ENCODE results near the gene TOMM40. TPM values are rescaled to one million over a fixed set of nuclear protein-coding genes. Genes with fewer than 3 reads are reported as not detected.
A peak's percentile ranks its signal among the peaks of the same experiment; 100 is the strongest.
"Not testable (repeated sequence)": the region's sequence is repeated elsewhere in the genome, so short reads cannot be mapped to it uniquely, and the experiment has no call there.

Gene TOMM40
- total RNA-seq, 2 experiments from 2014 or later, result 25.4 to 26.8 TPM

- DNase-seq, result no peak
- H3K27me3 ChIP-seq (ENCODE audit: control insufficient read depth in 1 of 2, insufficient read depth in 2 of 2, low read length in 2 of 2), result no peaks in the 10 kb centered on the region
- Mint-ChIP-seq H3K27me3 (no peaks in the 10 kb centered on the region), H3K9me3 (no peaks in the 10 kb centered on the region), H3K27ac (no peak overlapping the region), H3K36me3 (ENCODE audit: low read depth) (peaks cover 13% of the 10 kb centered on the region), H3K4me1 (ENCODE audit: low read depth) (peaks cover 21% of the 10 kb centered on the region), H3K4me3 (peak overlapping the region; percentile 35)
- ChIA-PET POLR2A (no interaction called here), CTCF (no interaction called here)
- no peak overlapping the region for H3K4me3 ChIP-seq (ENCODE audit: low read length)
- H3K4me1 ChIP-seq (ENCODE audit: insufficient read depth, low read length), result peaks cover 23% of the 10 kb centered on the region
- no peak for TF ChIP-seq CTCF (IDR thresholded peaks at IDR 0.05)
- H3K27ac ChIP-seq (ENCODE audit: low read depth in 1 of 2, low read length in 2 of 2), result no peak overlapping the region
- ATAC-seq (ENCODE audit: poor library complexity), result no peak
- no peaks in the 10 kb centered on the region for H3K9me3 ChIP-seq (ENCODE audit: control insufficient read depth in 1 of 2, insufficient read depth in 1 of 2, low read length in 2 of 2)
- intact Hi-C loops (cut with DNase I, micrococcal nuclease), result no loop called here
- peaks cover 3% of the 10 kb centered on the region for H3K36me3 ChIP-seq (ENCODE audit: insufficient read depth, low read length)
Measured at GRCh38 chr19:44887648-44888047, 3.4 kb upstream of the TOMM40 start.

- H3K27ac ChIP-seq (ENCODE audit: low read depth in 1 of 2, low read length in 2 of 2); H3K27ac Mint-ChIP-seq; intact Hi-C loops (cut with DNase I, micrococcal nuclease); H3K4me3 ChIP-seq (ENCODE audit: low read length); DNase-seq; H3K27me3 ChIP-seq (ENCODE audit: control insufficient read depth in 1 of 2, insufficient read depth in 2 of 2, low read length in 2 of 2); H3K4me3 Mint-ChIP-seq; H3K36me3 ChIP-seq (ENCODE audit: insufficient read depth, low read length); H3K9me3 ChIP-seq (ENCODE audit: control insufficient read depth in 1 of 2, insufficient read depth in 1 of 2, low read length in 2 of 2); H3K9me3 Mint-ChIP-seq; H3K27me3 Mint-ChIP-seq; POLR2A ChIA-PET; ATAC-seq (ENCODE audit: poor library complexity); CTCF ChIA-PET: not testable (repeated sequence)
- Mint-ChIP-seq H3K36me3 (ENCODE audit: low read depth) (peaks cover 19% of the 10 kb centered on the region), H3K4me1 (ENCODE audit: low read depth) (peaks cover 25% of the 10 kb centered on the region)
- H3K4me1 ChIP-seq (ENCODE audit: insufficient read depth, low read length), result peaks cover 24% of the 10 kb centered on the region
Measured at GRCh38 chr19:44888335-44888734, 2.7 kb upstream of the TOMM40 start.

- Mint-ChIP-seq H3K27ac (peak overlapping the region; percentile 83), H3K36me3 (ENCODE audit: low read depth) (peaks cover 29% of the 10 kb centered on the region), H3K27me3 (no peaks in the 10 kb centered on the region), H3K4me3 (peak overlapping the region; percentile 82), H3K4me1 (ENCODE audit: low read depth) (peaks cover 25% of the 10 kb centered on the region), H3K9me3 (no peaks in the 10 kb centered on the region)
- H3K4me1 ChIP-seq (ENCODE audit: insufficient read depth, low read length), result peaks cover 24% of the 10 kb centered on the region
- H3K9me3 ChIP-seq (ENCODE audit: control insufficient read depth in 1 of 2, insufficient read depth in 1 of 2, low read length in 2 of 2), result no peaks in the 10 kb centered on the region
- ATAC-seq (ENCODE audit: poor library complexity) (no peak), DNase-seq (peak in 1 of 14 experiments; percentile 47)
- no peak for TF ChIP-seq CTCF (IDR thresholded peaks at IDR 0.05)
- peak overlapping the region; percentile 94 to 95 for H3K27ac ChIP-seq (ENCODE audit: low read depth in 1 of 2, low read length in 2 of 2)
- H3K4me3 ChIP-seq (ENCODE audit: low read length), result peak overlapping the region; percentile 63
- ChIA-PET POLR2A (interaction anchor here (0.5 to 2.5 kb wide), 10 partner anchors 16 to 676 kb away, joined by 3 to 24 read pairs (median 6); partner anchors contain the start of genes APOE, BLOC1S3, CLASRP and CLPTM1), CTCF (interaction anchor here (1.1 to 1.4 kb wide), 3 partner anchors 44 to 119 kb away, joined by 3 read pairs; partner anchors contain the start of gene NECTIN2)
- peaks cover 22% of the 10 kb centered on the region for H3K36me3 ChIP-seq (ENCODE audit: insufficient read depth, low read length)
- H3K27me3 ChIP-seq (ENCODE audit: control insufficient read depth in 1 of 2, insufficient read depth in 2 of 2, low read length in 2 of 2), result no peaks in the 10 kb centered on the region
- intact Hi-C loops (cut with DNase I, micrococcal nuclease), result loop anchor here (1.0 to 2.0 kb wide), 4 partner anchors 65 to 289 kb away; partner anchors contain the start of genes BLOC1S3 (in 2 of the 2), CLPTM1 (in 2 of the 2), TRAPPC6A (in 2 of the 2) and RELB (in 1 of the 2)
Measured at GRCh38 chr19:44889830-44890365, 1.2 kb upstream of the TOMM40 start.
